Stimulated activated CD8-positive, alpha-beta memory T cell treated with anti-CD3 and anti-CD28 coated beads, Interleukin-7, amount 100 ng/mL, for 48 hours (primary cell): ENCODE measurements around the gene MAGEB4.

Source experiments
- DNase-seq, 2 donors: peaks; one replicate each; pipeline ENCODE4 v3.0.0-alpha.2; 2020; ENCODE audit warnings: low read depth in 1 of 2; ENCODE audit errors: extremely low read depth in 1 of 2

Gene MAGEB4

GRCh38 chrX:30283456-30284200 is 41.8 kb downstream of the MAGEB4 start:
- no peak for DNase-seq
